Activated CD8-positive, alpha-beta memory T cell treated with anti-CD3 and anti-CD28 coated beads, Interleukin-2, amount 50 U/mL, for 48 hours (primary cell): ENCODE results near the gene TUBGCP6.
A peak's percentile ranks its signal among the peaks of the same experiment; 100 is the strongest.
"Not testable (repeated sequence)": the region's sequence is repeated elsewhere in the genome, so short reads cannot be mapped to it uniquely, and the experiment has no call there.

ENCODE experiments used
- DNase-seq: peaks from one replicate; pipeline ENCODE4 v3.0.0-alpha.2; 2020

Gene TUBGCP6

GRCh38 chr22:50209893-50210292 is 34.9 kb downstream of the TUBGCP6 start:
- DNase-seq = peak; percentile 84

DNA sequence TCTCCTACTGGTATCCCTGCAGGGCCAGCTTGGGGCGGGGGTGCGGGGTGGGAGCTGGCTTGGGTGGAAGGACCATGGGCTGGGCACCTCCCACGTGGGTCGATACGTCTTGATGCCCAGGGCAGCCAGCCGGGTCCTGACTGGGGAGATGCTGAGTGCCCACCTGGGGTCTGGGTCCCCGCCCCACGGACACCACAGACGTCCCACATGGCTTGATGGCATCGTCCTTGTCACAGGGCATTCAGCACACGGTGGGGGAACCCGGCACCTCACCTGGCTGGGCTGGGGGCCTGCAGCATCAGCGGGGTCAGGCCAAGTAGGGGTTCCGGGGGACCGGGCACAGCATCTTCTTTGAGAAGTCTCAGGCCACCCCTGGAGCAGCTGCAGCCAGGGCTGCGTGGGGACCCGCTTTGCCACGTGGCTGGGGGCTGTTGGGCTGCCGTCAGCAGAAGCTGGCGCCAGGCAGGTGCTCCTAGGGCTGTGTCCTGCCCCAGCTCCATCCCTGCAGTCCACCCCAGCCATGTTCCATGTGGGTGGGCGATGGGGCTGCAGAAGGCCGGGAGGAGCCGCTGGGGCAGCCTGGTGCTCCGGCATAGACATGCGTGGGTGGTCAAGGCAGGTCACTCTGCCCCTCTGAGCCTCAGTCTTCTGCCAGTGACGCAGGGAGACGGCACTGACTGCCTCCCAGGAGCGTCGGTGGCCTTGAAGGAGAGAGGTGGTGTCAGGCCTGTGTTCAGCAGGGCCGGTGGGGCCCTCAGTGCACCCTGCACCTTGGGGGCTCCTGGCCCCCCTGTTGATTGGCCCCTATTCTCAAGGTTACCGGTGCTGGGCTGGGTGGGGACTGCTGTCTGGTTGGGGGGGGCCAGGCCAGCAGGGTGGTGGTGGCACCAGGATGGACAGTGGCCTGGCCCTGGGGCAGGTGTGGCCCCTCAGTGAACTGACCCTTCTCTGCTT is 35.6 kb downstream of the TUBGCP6 start:
- DNase-seq = no peak

- no peak for DNase-seq
Observed at GRCh38 chr22:50208430-50208938, 36.3 kb downstream of the TUBGCP6 start.

- DNase-seq = no peak
Observed at GRCh38 chr22:50207383-50208140, 37.3 kb downstream of the TUBGCP6 start.

DNA sequence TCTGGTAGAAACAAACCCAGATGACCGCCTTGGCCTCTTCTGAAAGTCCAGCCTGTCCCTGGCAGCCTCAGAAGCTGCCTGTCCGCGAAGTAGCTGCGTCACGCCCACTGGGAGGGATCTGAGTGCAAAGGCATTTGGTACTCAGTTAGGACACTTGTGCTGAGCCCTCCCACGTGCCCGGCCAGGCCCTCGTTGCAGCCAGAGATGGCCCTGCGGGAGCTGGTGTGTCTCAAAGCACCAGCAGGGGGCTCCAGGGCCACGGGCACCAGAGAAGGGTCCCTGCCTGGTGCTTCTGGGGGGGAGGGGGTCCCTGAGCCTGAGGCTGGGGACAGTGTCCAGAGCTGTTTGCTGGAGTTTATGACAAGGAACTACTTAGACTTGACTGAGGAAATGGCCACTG is 38.2 kb downstream of the TUBGCP6 start:
- no peak for DNase-seq

- DNase-seq = no peak
Observed at GRCh38 chr22:50205781-50206569, 38.8 kb downstream of the TUBGCP6 start.

DNA sequence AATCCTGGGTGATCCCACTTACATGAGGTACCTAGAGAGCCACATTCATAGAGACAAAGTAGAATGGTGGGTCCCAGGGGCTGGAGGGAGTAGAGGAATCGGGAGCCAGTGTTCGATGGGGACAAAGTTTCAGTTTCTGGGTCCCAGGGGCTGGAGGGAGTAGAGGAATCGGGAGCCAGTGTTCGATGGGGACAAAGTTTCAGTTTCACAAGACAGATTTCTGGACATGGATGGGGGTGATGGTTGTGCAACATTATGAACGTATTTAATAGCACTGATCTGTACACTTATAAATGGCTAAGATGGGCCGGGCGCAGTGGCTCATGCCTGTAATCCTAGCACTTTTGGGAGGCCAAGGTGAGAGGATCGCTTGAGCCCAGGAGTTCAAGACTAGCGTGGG is 39.8 kb downstream of the TUBGCP6 start:
- not testable (repeated sequence) for DNase-seq

DNA sequence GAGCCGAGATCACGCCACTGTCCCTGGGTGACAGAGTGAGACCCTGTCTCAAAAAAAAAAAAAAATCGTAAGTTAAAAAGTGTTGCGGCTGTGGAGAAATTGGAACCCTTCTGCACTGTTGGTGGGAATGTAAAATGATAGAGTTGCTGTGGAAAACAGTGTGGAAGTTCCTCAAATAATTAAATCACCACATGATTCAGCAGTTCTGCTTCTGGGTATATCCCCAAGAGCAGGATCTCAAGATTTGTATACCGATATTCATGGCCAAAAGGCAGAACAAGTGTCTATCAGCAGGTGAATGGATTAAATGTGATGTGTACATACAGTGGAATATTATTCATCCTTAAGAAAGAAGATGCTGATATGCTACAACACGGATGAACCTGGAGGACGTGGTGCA is 40.3 kb downstream of the TUBGCP6 start:
- no peak for DNase-seq

DNA sequence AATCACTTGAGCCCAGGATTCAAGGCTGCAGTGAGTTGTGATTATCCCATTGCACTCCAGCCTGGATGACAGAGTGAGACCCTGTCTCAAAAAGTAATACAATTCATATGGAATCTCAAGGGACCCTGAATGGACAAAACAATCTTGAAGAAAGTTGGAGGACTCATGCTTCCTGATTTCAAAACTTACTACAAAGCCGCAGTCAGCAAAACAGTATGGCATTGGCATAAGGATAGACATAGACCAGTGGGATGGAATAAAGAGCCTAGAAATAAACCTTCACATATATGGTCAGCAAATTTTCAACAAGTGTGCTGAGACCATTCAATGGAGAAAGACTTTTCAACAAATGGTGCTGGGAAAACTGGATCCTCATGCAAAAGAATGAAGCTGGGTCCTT is 41.5 kb downstream of the TUBGCP6 start:
- no peak for DNase-seq

DNA sequence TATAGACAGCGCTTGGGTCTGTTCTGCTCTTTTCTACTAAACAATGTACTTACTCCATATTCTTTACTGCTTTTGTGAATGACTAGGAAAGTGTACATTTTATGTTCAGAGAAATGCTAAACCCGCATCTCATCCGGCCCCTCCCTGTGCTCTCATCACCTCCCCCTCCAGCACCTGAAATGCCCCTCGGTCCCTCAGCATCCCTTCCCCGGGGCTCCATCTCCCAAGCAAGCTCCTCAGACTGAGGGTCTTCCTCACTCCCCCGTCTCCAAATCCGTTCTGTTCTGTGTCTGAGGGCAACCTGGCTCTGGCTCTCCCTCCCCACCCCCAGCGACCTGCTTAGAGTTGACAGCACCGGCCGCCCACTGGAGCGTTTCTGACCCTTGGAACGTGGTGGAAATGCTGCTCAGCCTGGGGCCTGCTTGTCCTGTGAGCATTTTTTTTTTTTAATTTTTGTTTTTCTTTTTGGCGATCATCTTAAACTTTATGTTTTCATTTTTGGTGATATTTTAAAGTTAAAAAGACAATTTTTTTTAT is 42.6 kb downstream of the TUBGCP6 start:
- no peak for DNase-seq

DNA sequence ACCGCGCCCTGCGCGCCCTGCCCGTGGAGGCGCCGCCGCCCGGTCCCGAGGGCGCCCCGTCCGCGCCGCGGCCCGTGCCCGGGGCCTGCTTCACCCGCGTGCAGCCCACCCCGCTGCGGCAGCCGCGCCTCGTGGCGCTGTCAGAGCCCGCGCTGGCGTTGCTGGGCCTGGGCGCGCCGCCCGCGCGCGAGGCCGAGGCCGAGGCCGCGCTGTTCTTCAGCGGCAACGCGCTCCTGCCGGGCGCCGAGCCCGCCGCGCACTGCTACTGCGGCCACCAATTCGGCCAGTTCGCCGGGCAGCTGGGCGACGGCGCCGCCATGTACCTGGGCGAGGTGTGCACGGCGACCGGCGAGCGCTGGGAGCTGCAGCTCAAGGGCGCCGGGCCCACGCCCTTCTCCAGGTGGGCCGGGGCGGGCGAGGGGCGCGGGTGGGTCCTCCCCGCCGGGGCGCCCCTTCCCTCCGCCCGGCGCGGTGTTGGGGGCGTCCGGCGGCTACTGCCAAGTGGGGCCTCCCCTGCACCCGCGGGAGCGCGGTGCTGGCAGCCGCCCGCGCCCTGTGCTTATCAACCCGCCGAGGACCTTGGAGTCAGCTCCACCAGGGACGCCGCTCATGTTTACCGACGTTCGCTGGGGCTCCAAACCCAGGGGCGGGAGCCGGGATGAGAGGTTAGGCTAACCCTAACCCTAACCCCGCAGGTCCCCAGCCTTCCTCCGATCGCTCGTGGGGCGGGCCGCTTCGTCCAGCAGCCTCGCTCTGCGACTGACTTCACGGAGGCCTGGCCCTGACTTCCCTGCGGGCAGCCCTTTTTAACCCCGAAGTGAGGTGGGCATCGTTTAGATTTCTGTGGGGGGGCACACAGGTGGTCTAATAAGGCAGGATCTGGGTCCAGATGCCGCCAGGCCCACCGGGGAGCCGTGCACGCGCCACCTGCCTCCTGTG is 43.4 kb downstream of the TUBGCP6 start:
- no peak for DNase-seq

DNA sequence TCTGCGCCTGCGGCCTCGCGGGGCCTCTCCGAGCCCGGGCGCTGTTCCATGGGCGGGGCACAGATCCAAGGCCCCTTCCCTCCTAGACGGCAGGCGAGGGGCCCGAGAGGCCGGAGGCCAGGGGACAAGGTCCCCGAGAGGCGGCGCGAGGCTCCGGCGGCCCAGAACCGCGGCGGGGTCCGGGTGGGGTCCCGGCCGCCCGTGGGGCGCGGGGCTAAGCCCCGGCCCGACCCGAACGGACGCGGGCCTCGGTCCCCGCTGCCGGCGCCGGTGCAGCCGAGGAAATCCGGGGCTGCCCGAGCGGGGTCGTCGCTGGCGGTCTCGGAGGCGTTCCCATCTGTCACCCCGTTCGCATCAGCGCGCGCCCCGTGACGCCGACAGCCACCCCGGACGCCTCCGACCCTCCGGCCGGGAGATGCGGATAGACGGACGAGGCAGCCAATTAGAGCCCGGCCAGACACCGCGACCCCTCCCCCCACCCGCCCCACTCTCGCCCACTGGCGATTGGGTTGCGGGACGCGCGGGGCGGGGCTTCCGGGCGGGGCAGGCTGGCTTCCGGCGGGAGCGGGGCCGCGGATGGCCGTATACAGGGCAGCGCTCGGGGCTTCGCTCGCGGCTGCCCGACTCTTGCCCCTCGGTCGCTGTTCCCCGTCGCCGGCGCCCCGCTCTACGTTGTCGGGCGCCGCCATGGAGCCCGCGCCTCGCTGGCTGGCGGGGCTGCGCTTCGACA is 44.2 kb downstream of the TUBGCP6 start, which contains the start of gene SELENOO:
TSS of gene SELENOO (plus strand) at position 551 of the 730 bp plus-strand sequence. CDS start at position 577, 26 bp downstream.
- peak; percentile 95 for DNase-seq

DNA sequence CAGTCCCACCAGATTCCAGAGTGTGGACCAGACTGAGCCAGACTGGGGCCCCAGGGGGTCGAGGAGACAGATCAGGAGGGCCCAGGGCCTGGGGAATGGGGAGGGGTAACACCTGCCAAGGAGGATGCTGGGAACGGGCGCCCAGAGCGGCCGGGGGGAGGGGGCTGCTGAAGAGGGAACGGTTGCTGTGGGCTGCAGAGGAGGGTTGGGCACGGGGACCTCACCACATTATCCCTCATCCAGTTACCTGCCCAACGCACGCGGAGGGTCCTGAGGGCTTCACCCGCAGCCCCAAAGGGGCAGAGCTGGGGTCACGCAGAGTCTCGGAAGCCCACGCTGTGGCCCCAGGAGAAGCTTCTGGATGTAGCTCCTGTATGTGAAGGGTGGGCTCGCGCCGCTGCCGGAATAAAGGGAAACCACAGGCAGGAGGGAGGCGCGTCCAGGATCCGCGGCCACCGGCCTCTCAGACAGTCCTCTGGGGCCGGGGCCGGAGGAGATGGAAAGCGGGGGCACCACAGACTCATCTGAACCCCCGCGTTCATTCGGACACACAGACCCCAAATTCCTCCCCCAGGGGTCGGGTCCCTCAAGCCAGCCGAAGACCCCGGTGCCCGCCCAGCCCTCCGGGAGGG is 44.9 kb downstream of the TUBGCP6 start:
- DNase-seq = peak; percentile 69

DNA sequence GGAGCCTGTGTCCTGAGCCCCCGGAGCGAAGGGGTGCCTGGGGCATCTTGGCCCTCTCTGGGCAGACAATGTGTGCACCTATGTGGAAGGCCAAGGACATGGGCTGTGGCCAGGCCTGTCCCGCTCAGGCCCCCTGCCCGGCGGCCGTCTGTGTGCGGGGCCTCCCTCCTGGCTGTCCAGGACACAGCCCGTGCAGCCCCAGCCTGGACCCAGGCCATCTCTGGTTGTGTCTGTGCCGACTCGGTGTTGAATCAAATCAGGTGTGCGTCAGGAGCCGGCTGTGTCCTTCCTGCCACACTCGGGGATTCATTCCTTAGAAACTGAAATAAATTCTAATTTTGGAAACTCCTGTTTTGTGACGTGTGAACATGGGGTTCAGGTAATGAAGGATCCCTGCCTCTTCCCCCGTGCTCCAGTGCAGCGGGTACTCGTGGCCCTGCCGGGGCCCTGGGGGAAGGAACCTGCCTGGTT is 45.5 kb downstream of the TUBGCP6 start:
- no peak for DNase-seq

GRCh38 chr22:50198624-50199017 is 46.2 kb downstream of the TUBGCP6 start:
- DNase-seq = no peak

DNA sequence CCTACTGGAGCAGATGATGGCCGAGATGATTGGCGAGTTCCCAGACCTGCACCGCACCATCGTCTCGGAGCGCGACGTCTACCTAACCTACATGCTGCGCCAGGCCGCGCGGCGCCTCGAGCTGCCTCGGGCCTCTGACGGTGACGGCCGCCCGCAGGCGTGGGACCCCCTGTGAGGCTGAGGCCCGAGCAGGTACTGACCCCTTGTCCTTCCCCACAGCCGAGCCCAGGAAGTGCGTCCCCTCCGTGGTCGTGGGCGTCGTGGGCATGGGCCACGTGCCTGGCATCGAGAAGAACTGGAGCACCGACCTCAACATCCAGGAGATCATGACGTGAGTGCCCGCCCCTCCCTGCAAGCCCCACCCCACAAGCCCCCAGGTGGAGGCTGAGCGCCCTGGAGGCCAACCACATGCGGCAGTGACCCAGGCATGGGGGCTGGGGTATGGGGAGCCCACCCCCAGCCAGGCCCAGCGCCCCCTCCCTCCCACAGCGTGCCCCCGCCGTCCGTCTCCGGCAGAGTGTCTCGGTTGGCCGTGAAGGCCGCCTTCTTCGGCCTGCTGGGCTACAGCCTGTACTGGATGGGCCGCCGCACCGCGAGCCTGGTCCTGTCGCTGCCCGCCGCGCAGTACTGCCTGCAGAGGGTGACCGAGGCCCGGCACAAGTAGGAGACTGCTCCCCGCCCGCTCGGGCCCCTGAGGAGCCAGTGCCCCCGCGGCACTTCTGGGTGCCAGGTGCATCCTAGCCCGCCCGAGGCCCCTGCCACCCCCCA is 46.8 kb downstream of the TUBGCP6 start:
- DNase-seq = no peak

DNA sequence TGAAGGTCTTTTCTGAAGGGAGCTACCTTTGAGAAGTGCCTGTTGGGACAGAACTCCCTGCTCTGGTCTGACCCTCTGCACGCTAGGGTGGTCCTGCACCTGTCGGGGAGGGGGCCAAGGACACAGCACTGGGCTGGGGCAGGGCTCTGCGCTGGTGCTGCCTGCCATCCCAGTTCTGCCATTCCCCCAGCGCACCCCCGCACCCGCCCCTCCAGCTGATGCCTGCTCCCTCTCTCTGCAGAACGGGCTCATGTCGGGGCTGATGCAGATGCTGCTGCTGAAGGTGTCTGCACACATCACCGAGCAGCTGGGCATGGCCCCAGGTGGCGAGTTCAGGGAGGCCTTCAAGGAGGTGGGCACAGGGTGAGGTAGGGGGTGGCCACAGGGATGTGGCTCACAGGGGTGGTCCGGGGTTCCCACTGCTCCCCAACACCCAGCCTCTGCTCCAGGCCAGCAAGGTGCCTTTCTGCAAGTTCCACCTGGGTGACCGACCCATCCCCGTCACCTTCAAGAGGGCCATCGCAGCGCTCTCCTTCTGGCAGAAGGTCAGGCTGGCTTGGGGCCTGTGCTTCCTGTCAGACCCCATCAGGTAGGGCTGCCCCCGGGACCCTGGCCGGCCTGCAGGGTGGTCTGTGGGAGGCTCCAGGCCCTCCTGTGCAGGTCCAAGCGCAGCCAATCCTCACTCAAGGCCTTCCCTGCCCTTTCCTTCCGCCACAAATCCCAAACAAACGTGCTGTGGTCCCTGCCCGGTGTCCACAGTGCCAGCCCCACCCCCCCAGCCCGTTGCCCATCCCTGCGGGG is 47.6 kb downstream of the TUBGCP6 start:
- DNase-seq = no peak

DNA sequence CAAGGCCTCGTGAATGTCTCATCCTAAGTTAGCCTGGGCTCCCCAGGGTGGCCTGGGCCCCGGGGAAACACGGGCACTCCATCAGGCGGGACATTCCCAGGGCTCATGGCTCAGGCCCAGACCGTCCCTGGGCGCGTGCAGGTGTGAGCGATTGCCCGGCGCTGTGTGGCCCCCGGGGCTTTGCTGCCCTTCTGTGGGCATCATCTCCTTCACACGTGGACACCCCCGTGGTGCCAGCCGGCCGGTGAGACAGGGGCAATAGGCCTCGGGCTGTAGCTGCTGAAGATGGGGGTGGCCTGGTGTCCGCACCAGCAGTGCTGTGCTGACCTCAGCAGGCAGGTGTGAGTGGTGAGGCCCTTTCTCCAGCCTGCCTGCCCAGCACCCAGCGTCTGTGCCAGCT is 48.6 kb downstream of the TUBGCP6 start:
- DNase-seq = no peak
